Osteoblast (primary cell): ENCODE results near the gene PRKCA. TPM values are rescaled to one million over a fixed set of nuclear protein-coding genes. Genes with fewer than 3 reads are reported as not detected.

Experiments used
- DNase-seq: peaks from one replicate; pipeline ENCODE4 v3.0.0; 2011; ENCODE audit warnings: low spot score, mixed read lengths; ENCODE audit not compliant: insufficient read length; ENCODE audit errors: missing footprints
- H2AFZ ChIP-seq: 2 replicates; pipeline ENCODE4 v1.6.0; 2011; ENCODE audit warnings: mild to moderate bottlenecking, low read length
- H3K27ac ChIP-seq: 2 replicates; pipeline ENCODE4 v1.5.1; 2011; ENCODE audit warnings: mild to moderate bottlenecking, low read depth, low read length, moderate library complexity
- H3K27me3 ChIP-seq: 2 replicates; pipeline ENCODE4 v1.6.0; 2012; ENCODE audit warnings: mild to moderate bottlenecking, control low read depth, inconsistent platforms, low read length, moderate library complexity; ENCODE audit not compliant: insufficient read depth
- H3K36me3 ChIP-seq: 2 replicates; pipeline ENCODE4 v1.5.1; 2011; ENCODE audit warnings: mild to moderate bottlenecking, low read length, control low read depth, moderate library complexity; ENCODE audit not compliant: insufficient read depth
- H3K4me1 ChIP-seq: 2 replicates; pipeline ENCODE4 v1.5.1; 2011; ENCODE audit warnings: mild to moderate bottlenecking, low read length, control low read depth, moderate library complexity; ENCODE audit not compliant: insufficient read depth
- H3K4me2 ChIP-seq: 2 replicates; pipeline ENCODE4 v1.6.0; 2011; ENCODE audit warnings: mild to moderate bottlenecking, low read length; ENCODE audit not compliant: insufficient read depth
- H3K4me3 ChIP-seq: fragments of 200-600 bp; sonication (generic); 3 replicates; pipeline ENCODE4 v1.5.1; 2012; ENCODE audit warnings: mild to moderate bottlenecking, low read length, inconsistent platforms; ENCODE audit not compliant: insufficient read depth
- H3K79me2 ChIP-seq: 2 replicates; pipeline ENCODE4 v1.6.0; 2012; ENCODE audit warnings: mild to moderate bottlenecking, low read length, control low read depth, inconsistent platforms; ENCODE audit not compliant: insufficient read depth
- H3K9me3 ChIP-seq: 2 replicates; pipeline ENCODE4 v1.5.1; 2011; ENCODE audit warnings: low read depth, low read length, control low read depth
- H4K20me1 ChIP-seq: 2 replicates; pipeline ENCODE4 v1.6.0; 2012; ENCODE audit warnings: mild to moderate bottlenecking, low read length, control low read depth; ENCODE audit not compliant: insufficient read depth
- total RNA-seq: library from RNA; depleted of rRNA; stranded (reverse); fragments of >200 nt; gene quantifications from 2 replicates; pipeline ENCODE4 v1.2.3, GENCODE V29; 2012
- TF ChIP-seq, protein P1 (sequence below): IDR thresholded peaks from 2 replicates; pipeline ENCODE4 v1.5.1; 2011; ENCODE audit warnings: mild to moderate bottlenecking, low read depth, low read length, moderate library complexity; ENCODE audit errors: extremely low read depth

The PRKCA gene
- total RNA-seq, 1 donor, result 46.0 TPM

DNA sequence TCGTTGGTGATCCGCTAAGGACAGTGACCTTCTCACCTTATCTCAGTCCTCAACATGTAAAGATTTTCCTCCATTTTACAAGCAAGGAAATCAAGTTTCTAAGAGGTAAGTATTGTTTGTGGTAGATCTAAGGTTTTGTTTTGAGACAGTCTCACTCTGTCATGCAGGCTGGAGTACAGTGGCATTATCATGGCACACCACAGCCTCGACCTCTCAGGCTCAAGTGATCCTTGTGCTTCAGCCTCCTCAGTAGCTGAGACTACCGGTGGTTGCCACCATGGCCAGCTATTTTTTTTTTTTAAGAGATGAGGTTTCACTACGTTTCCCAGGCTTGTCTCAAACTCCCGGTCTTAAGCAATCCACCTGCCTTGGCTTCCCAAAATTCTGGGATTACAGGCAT lies 34.9 kb downstream of the PRKCA start:
- Histone ChIP-seq H3K9me3 (no peaks in the 10 kb centered on the region), H2AFZ (no peak overlapping the region), H3K4me1 (peaks cover 17% of the 10 kb centered on the region), H3K4me2 (peak overlapping the region; percentile 42), H3K79me2 (peaks cover 90% of the 10 kb centered on the region), H3K4me3 (no peak overlapping the region), H3K36me3 (no peaks in the 10 kb centered on the region), H4K20me1 (peaks cover 32% of the 10 kb centered on the region), H3K27ac (no peak overlapping the region), H3K27me3 (no peaks in the 10 kb centered on the region)
- TF ChIP-seq, protein P1, sequence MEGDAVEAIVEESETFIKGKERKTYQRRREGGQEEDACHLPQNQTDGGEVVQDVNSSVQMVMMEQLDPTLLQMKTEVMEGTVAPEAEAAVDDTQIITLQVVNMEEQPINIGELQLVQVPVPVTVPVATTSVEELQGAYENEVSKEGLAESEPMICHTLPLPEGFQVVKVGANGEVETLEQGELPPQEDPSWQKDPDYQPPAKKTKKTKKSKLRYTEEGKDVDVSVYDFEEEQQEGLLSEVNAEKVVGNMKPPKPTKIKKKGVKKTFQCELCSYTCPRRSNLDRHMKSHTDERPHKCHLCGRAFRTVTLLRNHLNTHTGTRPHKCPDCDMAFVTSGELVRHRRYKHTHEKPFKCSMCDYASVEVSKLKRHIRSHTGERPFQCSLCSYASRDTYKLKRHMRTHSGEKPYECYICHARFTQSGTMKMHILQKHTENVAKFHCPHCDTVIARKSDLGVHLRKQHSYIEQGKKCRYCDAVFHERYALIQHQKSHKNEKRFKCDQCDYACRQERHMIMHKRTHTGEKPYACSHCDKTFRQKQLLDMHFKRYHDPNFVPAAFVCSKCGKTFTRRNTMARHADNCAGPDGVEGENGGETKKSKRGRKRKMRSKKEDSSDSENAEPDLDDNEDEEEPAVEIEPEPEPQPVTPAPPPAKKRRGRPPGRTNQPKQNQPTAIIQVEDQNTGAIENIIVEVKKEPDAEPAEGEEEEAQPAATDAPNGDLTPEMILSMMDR, result no peak
- no peak for DNase-seq

- DNase-seq, result peak; percentile 52
- Histone ChIP-seq H3K4me2 (peak overlapping the region; percentile 42), H3K36me3 (no peaks in the 10 kb centered on the region), H3K4me1 (peaks cover 17% of the 10 kb centered on the region), H4K20me1 (peaks cover 32% of the 10 kb centered on the region), H3K9me3 (no peaks in the 10 kb centered on the region), H3K27ac (no peak overlapping the region), H3K79me2 (peaks cover 92% of the 10 kb centered on the region), H2AFZ (no peak overlapping the region), H3K4me3 (no peak overlapping the region), H3K27me3 (no peaks in the 10 kb centered on the region)
- TF ChIP-seq, protein P1, result no peak
These were observed 35.6 kb downstream of the PRKCA start for GRCh38 chr17:66337866-66338485.

DNA sequence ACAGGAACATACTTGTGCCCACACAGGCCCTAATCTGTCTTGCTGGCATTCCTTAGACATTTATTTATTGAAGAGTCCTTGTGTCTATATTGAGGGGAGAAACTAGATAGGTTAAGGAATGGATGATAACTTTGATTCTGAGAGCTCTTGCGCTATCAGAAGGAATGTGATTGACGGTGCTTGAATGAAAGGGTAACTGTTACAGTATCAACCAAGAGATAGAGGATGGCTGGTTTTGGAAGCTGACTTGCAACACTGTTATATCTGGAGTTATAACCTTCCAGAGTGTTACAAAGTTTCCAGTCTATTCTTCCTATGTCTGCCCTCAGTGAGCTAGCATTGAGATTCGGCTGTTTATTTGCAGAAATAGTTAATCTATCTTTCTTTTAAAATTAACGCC lies 36.5 kb downstream of the PRKCA start:
- no peak for DNase-seq
- H3K9me3 ChIP-seq, result no peaks in the 10 kb centered on the region
- H3K79me2 ChIP-seq, result peaks cover 92% of the 10 kb centered on the region
- H3K27me3 ChIP-seq, result no peaks in the 10 kb centered on the region
- peaks cover 33% of the 10 kb centered on the region for H4K20me1 ChIP-seq
- TF ChIP-seq, protein P1, result no peak
- H3K4me2 ChIP-seq, result peak overlapping the region; percentile 42
- no peak overlapping the region for H2AFZ ChIP-seq
- H3K4me1 ChIP-seq, result peaks cover 17% of the 10 kb centered on the region
- no peak overlapping the region for H3K27ac ChIP-seq
- H3K36me3 ChIP-seq, result no peaks in the 10 kb centered on the region
- H3K4me3 ChIP-seq, result no peak overlapping the region

- Histone ChIP-seq H3K27me3 (no peaks in the 10 kb centered on the region), H3K4me3 (no peak overlapping the region), H3K9me3 (no peaks in the 10 kb centered on the region), H2AFZ (no peak overlapping the region), H3K4me2 (peak overlapping the region; percentile 42), H3K27ac (no peak overlapping the region), H3K79me2 (peaks cover 93% of the 10 kb centered on the region), H4K20me1 (peaks cover 33% of the 10 kb centered on the region), H3K4me1 (peaks cover 17% of the 10 kb centered on the region), H3K36me3 (no peaks in the 10 kb centered on the region)
- DNase-seq, result no peak
- TF ChIP-seq, protein P1, result no peak
These were observed 37.1 kb downstream of the PRKCA start for GRCh38 chr17:66339561-66339960.
